Measurements from ENCODE around the gene NFATC1. TPM values are rescaled to one million over a fixed set of nuclear protein-coding genes. Genes with fewer than 3 reads are reported as not detected.

NFATC1 gene
- total RNA-seq, 1 donor from 2014 or later = 64.1 TPM

DNA sequence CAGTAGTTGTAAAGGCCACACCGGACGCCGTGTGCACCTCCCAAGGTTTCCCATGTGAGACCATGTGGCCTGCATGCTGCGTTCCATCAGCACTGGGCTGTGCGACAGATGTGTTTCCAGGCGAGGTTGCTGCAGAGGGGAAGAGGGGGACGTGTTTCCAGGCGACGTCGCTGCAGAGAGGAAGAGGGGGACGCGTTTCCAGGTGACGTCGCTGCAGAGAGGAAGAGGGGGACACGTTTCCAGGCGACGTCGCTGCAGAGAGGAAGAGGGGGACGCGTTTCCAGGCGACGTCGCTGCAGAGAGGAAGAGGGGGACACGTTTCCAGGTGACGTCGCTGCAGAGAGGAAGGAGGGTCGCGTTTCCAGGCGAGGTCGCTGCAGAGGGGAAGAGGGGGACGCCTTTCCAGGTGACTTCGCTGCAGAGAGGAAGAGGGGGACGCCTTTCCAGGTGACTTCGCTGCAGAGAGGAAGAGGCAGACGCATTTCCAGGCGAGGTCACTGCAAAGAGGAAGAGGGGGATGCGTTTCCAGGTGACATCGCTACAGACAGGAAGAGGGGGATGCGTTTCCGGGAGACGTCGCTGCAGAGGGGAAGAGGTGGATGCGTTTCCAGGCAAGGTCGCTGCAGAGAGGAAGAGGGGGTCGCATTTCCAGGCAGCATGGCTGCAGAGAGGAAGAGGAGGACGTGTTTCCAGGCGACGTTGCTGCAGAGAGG, 24.5 kb downstream of the NFATC1 start:
- intact Hi-C loops (cut with DNase I) = no loop called here
- Histone ChIP-seq H3K27me3 (no peaks in the 10 kb centered on the region), H3K4me1 (no peaks in the 10 kb centered on the region), H3K9me3 (no peaks in the 10 kb centered on the region), H3K36me3 (peaks cover 8 to 30% of the 10 kb centered on the region in 2 donors), H3K4me3 (no peak overlapping the region), H3K27ac (no peak overlapping the region)
- no peak for TF ChIP-seq CTCF (IDR thresholded peaks at IDR 0.05)
- DNase-seq (ENCODE audit: low spot score in 2 of 2) = no peak

DNA sequence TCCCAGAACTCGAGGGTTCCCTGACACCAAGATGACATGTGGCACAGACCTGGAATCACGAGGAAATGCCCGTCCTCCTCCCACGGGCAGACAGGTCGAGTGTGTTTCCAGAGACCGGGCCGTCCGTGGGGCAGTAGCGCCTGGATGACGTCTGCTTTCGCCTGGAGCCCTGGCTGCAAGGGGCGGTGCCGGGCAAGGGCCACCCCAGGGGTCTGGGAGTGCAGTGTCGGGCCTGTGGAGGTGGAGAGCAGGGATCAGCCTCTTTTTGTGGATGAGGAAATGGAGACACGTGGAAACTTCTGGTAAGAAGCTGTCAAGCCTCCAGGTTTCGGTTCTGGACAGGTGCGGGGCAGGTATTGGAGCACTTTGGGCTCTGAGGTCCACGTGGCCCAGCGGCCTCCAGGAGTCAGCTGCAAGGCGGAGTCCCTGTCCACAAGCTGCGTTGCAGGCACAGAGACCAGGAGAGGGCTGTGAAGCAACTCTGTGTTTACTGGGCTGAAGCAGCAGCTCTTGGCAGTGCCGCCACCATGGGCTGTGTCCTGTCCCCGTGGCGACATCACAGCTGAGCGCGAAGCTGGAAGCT, 25.6 kb downstream of the NFATC1 start:
- intact Hi-C loops (cut with DNase I) = no loop called here
- H3K27me3 ChIP-seq = no peaks in the 10 kb centered on the region
- no peaks in the 10 kb centered on the region for H3K9me3 ChIP-seq
- no peak overlapping the region for H3K27ac ChIP-seq
- no peak for TF ChIP-seq CTCF (IDR thresholded peaks at IDR 0.05)
- H3K4me3 ChIP-seq = no peak overlapping the region
- H3K4me1 ChIP-seq = no peaks in the 10 kb centered on the region
- peaks cover 8 to 41% of the 10 kb centered on the region in 2 donors for H3K36me3 ChIP-seq
- DNase-seq (ENCODE audit: low spot score in 2 of 2) = no peak

- H3K27ac ChIP-seq = no peak overlapping the region
- H3K27me3 ChIP-seq = no peaks in the 10 kb centered on the region
- no peaks in the 10 kb centered on the region for H3K9me3 ChIP-seq
- TF ChIP-seq CTCF (IDR thresholded peaks at IDR 0.05) = no peak
- H3K36me3 ChIP-seq = peaks cover 8 to 48% of the 10 kb centered on the region in 2 donors
- no peak overlapping the region for H3K4me3 ChIP-seq
- no peaks in the 10 kb centered on the region for H3K4me1 ChIP-seq
- DNase-seq (ENCODE audit: low spot score in 2 of 2) = no peak
- intact Hi-C loops (cut with DNase I) = no loop called here
These were observed 26.5 kb downstream of the NFATC1 start for GRCh38 chr18:79422022-79422782.

GRCh38 chr18:79422783-79423165, 27.0 kb downstream of the NFATC1 start:
- no peaks in the 10 kb centered on the region for H3K9me3 ChIP-seq
- no peak overlapping the region for H3K27ac ChIP-seq
- no peaks in the 10 kb centered on the region for H3K4me1 ChIP-seq
- H3K36me3 ChIP-seq = peaks cover 8 to 48% of the 10 kb centered on the region in 2 donors
- no peak overlapping the region for H3K4me3 ChIP-seq
- no peak for TF ChIP-seq CTCF (IDR thresholded peaks at IDR 0.05)
- DNase-seq (ENCODE audit: low spot score in 2 of 2) = no peak
- intact Hi-C loops (cut with DNase I) = no loop called here
- no peaks in the 10 kb centered on the region for H3K27me3 ChIP-seq

- H3K9me3 ChIP-seq = no peaks in the 10 kb centered on the region
- H3K27me3 ChIP-seq = no peaks in the 10 kb centered on the region
- TF ChIP-seq CTCF (IDR thresholded peaks at IDR 0.05) = no peak
- no peak overlapping the region for H3K27ac ChIP-seq
- intact Hi-C loops (cut with DNase I) = no loop called here
- peaks cover 8 to 51% of the 10 kb centered on the region in 2 donors for H3K36me3 ChIP-seq
- H3K4me1 ChIP-seq = no peaks in the 10 kb centered on the region
- no peak for DNase-seq (ENCODE audit: low spot score in 2 of 2)
- no peak overlapping the region for H3K4me3 ChIP-seq
These were observed 27.7 kb downstream of the NFATC1 start for GRCh38 chr18:79423211-79424007.

Measured in ascending aorta (tissue), 2 donors.